HFFc6 (cell line): ENCODE data around the gene TIRAP. TPM values are rescaled to one million over a fixed set of nuclear protein-coding genes. Genes with fewer than 3 reads are reported as not detected.

Experiments
- DNase-seq: peaks from one replicate; pipeline ENCODE4 v3.0.0-alpha.2; 2018
- H3K27ac Mint-ChIP-seq: 2 replicates; pipeline ENCODE4 v1.8.0; 2020; ENCODE audit warnings: mild to moderate bottlenecking, mixed read lengths
- H3K27me3 Mint-ChIP-seq: 2 replicates; pipeline ENCODE4 v1.8.0; 2021; ENCODE audit warnings: mild to moderate bottlenecking, moderate library complexity, mixed read lengths; ENCODE audit not compliant: insufficient read depth
- H3K36me3 Mint-ChIP-seq: 2 replicates; pipeline ENCODE4 v1.8.0; 2021; ENCODE audit warnings: low read depth, mixed read lengths
- H3K4me1 Mint-ChIP-seq: 2 replicates; pipeline ENCODE4 v1.8.0; 2020; ENCODE audit warnings: low read depth, mixed read lengths
- H3K4me3 Mint-ChIP-seq: 2 replicates; pipeline ENCODE4 v1.8.0; 2020; ENCODE audit warnings: mild to moderate bottlenecking, moderate library complexity, mixed read lengths
- H3K9me3 Mint-ChIP-seq: 2 replicates; pipeline ENCODE4 v1.8.0; 2020; ENCODE audit warnings: mild to moderate bottlenecking, mixed read lengths
- total RNA-seq, 6 experiments: library from RNA; stranded (reverse); fragmentation: NEBNext Ultra II Directional; extraction: Animal tissue kit (Norgen Biotek cat#: 25700); gene quantifications; 2 replicates in 1 of 6; 3 replicates in 5 of 6; pipeline ENCODE4 v1.2.3, GENCODE V29; 2021
- TF ChIP-seq, protein P1 (sequence below): fragments of 200-600 bp; sonication (generic); IDR thresholded peaks from 2 replicates; pipeline ENCODE4 v1.5.0; 2021; ENCODE audit warnings: antibody characterized with exemption, mild to moderate bottlenecking

Gene TIRAP
- total RNA-seq, 6 experiments from 2014 or later, result 7.6 to 9.7 (median 8.2) TPM

GRCh38 chr11:126317432-126317755 lies 34.5 kb downstream of the TIRAP start:
- H3K9me3 Mint-ChIP-seq, result no peaks in the 10 kb centered on the region
- peak overlapping the region; percentile 87 for H3K4me3 Mint-ChIP-seq
- TF ChIP-seq, protein P1, sequence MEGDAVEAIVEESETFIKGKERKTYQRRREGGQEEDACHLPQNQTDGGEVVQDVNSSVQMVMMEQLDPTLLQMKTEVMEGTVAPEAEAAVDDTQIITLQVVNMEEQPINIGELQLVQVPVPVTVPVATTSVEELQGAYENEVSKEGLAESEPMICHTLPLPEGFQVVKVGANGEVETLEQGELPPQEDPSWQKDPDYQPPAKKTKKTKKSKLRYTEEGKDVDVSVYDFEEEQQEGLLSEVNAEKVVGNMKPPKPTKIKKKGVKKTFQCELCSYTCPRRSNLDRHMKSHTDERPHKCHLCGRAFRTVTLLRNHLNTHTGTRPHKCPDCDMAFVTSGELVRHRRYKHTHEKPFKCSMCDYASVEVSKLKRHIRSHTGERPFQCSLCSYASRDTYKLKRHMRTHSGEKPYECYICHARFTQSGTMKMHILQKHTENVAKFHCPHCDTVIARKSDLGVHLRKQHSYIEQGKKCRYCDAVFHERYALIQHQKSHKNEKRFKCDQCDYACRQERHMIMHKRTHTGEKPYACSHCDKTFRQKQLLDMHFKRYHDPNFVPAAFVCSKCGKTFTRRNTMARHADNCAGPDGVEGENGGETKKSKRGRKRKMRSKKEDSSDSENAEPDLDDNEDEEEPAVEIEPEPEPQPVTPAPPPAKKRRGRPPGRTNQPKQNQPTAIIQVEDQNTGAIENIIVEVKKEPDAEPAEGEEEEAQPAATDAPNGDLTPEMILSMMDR, result no peak
- peaks cover 29% of the 10 kb centered on the region for H3K36me3 Mint-ChIP-seq
- DNase-seq, result peak; percentile 8
- peaks cover 64% of the 10 kb centered on the region for H3K4me1 Mint-ChIP-seq
- H3K27ac Mint-ChIP-seq, result peak overlapping the region; percentile 89
- peaks cover 2% of the 10 kb centered on the region for H3K27me3 Mint-ChIP-seq

DNA sequence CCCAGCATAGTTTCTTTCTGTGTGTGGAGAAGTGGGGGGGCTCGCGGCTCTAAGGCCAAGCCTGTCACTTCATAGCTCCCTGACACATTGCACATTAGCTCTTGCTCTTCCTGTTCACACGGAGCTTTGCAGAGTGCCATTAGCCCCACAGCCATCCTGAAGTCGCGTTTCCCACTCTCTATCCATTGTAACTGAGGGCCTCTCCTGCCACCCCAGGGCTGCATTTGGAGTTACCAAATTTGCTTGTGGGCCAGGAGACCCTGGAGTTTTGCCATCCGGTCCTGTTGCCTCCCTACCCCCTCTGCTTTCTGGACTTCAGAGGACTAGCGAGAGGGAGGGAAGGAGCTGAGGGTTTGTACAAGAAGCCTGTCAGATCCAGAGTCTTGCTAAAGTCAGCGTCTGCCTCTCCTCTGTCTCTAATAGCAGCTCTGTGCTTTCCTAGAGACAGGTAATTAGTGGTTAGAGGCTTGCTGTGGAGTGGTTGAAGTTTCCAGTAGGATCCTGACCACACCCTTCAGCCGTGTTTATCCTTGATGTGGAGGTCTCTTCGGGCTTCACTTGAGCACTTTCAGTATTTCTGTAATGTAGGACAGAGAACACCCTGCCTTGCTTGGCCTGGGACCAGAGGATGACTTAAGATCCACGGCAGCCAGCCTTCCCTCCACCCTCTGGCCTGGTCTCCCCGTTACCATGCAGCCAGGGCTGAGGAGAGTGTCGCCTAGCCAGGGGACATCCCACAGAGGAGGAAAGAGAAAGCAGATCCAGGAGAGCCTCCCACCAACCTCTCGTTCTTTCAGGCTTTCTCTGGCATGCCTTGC lies 35.1 kb downstream of the TIRAP start:
- peak; percentile 61 for DNase-seq
- Mint-ChIP-seq H3K36me3 (peaks cover 29% of the 10 kb centered on the region), H3K27me3 (peaks cover under 1% of the 10 kb centered on the region), H3K4me1 (peaks cover 61% of the 10 kb centered on the region), H3K4me3 (peak overlapping the region; percentile 87), H3K9me3 (no peaks in the 10 kb centered on the region), H3K27ac (peak overlapping the region; percentile 89)
- TF ChIP-seq, protein P1, result no peak

DNA sequence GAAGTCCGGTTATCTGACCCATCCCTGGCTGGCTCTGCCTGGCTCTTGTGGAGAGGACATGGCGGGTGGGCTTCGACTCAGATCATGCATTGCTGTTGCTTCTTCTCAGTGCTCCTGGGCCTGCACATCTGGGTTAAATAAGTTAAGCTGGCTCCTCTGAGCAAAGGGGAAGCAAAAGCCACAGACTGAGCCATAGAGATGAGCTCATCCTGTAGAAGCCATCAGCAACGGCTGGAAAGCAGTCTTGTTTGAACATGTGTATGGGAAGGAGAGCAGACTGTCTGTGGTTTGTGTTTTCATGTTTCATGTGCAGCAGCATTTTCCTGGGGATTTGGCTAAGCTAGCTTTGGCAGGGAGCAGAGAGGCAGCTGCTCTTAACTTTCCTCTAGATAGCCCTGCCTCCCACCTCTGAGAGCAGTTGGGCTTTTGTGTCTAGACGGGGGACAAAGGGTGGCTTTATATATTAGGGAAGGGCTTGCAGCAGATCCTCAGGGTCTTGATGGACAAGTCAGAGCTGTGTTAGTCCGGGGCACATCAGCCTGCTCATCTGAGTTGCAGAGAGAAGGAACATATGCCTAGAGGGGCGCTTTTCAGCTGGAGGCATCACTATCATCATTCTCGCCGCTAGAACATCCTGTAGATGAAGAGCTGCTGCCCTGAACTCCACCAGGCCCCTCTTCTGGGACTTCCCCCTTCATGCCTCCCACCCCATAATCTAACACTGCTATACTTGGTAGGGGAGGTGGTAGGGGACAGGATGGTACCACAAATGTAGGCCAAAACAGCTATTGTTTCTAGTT lies 35.9 kb downstream of the TIRAP start:
- Mint-ChIP-seq H3K4me1 (peaks cover 53% of the 10 kb centered on the region), H3K4me3 (peak overlapping the region; percentile 87), H3K27me3 (no peaks in the 10 kb centered on the region; the same call in none of the 2 replicates), H3K9me3 (no peaks in the 10 kb centered on the region), H3K36me3 (peaks cover 29% of the 10 kb centered on the region), H3K27ac (peak overlapping the region; percentile 89)
- TF ChIP-seq, protein P1, result no peak
- peak; percentile 88 for DNase-seq

DNA sequence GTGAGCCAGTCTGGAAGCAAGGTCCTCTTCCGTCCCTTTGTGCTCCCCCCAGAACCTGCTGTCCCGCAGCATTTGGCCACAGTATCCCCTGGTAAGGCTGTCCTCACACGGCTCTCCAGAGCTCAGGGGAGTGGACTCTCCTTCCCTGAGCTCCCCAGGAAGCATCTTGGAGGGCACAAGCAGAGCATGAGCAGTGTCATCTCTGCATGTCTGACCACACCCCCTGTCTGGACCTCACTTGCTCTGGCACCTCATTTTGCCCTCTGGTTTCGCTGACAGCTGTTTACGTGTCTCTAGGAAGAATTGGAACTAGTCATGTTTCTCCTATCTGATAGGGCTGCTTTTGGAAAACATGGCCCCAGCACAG lies 36.5 kb downstream of the TIRAP start:
- TF ChIP-seq, protein P1, result no peak
- peak overlapping the region; percentile 89 for H3K27ac Mint-ChIP-seq
- H3K9me3 Mint-ChIP-seq, result no peaks in the 10 kb centered on the region
- H3K4me1 Mint-ChIP-seq, result peaks cover 47% of the 10 kb centered on the region
- peaks cover 25% of the 10 kb centered on the region for H3K36me3 Mint-ChIP-seq
- H3K4me3 Mint-ChIP-seq, result peak overlapping the region; percentile 58; the same call in 1 of the 2 replicates
- no peak for DNase-seq
- no peaks in the 10 kb centered on the region; the same call in none of the 2 replicates for H3K27me3 Mint-ChIP-seq

- Mint-ChIP-seq H3K9me3 (no peaks in the 10 kb centered on the region), H3K27ac (no peak overlapping the region), H3K27me3 (no peaks in the 10 kb centered on the region; the same call in 1 of the 2 replicates), H3K4me1 (peaks cover 29% of the 10 kb centered on the region), H3K36me3 (peaks cover 14% of the 10 kb centered on the region), H3K4me3 (no peak overlapping the region)
- TF ChIP-seq, protein P1, result no peak
- DNase-seq, result no peak
Observed at GRCh38 chr11:126322996-126323395, 40.1 kb downstream of the TIRAP start.
